DOHH2 (cell line): Measurements from ENCODE around the gene MPPED1.

Source experiments
- H3F3A ChIP-seq: fragments of 200-600 bp; sonication (generic), shearing (Covaris generic); 2 replicates; pipeline ENCODE4 v1.6.0; 2016; ENCODE audit warnings: antibody characterized with exemption, mild to moderate bottlenecking; ENCODE audit not compliant: control insufficient read depth, insufficient read depth
- H3K27ac ChIP-seq: fragments of 200-600 bp; sonication (generic); 2 replicates; pipeline ENCODE4 v1.5.1; 2014; ENCODE audit warnings: low read depth, mild to moderate bottlenecking, low read length, moderate library complexity
- H3K27me3 ChIP-seq: fragments of 200-600 bp; sonication (generic); 2 replicates; pipeline ENCODE4 v1.6.1; 2014; ENCODE audit warnings: mild to moderate bottlenecking, low read length, mixed read lengths; ENCODE audit not compliant: control insufficient read depth
- H3K36me3 ChIP-seq: fragments of 200-600 bp; sonication (generic); 2 replicates; pipeline ENCODE4 v1.6.1; 2014; ENCODE audit warnings: mild to moderate bottlenecking, low read length, moderate library complexity, mixed read lengths; ENCODE audit not compliant: control insufficient read depth
- H3K4me1 ChIP-seq: fragments of 200-600 bp; sonication (generic); 2 replicates; pipeline ENCODE4 v1.6.1; 2014; ENCODE audit warnings: mild to moderate bottlenecking, low read length, mixed read lengths; ENCODE audit not compliant: control insufficient read depth
- H3K4me2 ChIP-seq: fragments of 200-600 bp; sonication (generic); 2 replicates; pipeline ENCODE4 v1.6.0; 2014; ENCODE audit warnings: mild to moderate bottlenecking, low read length, moderate library complexity
- H3K4me3 ChIP-seq: fragments of 200-600 bp; sonication (generic); 2 replicates; pipeline ENCODE4 v1.5.1; 2014; ENCODE audit warnings: mild to moderate bottlenecking, low read length, mixed read lengths
- H3K79me2 ChIP-seq: fragments of 200-600 bp; sonication (generic); 2 replicates; pipeline ENCODE4 v1.6.1; 2014; ENCODE audit warnings: mild to moderate bottlenecking, low read length, mixed read lengths; ENCODE audit not compliant: control insufficient read depth
- H3K9me2 ChIP-seq: fragments of 200-600 bp; sonication (generic); replicated peaks from 2 replicates; pipeline ENCODE4 v1.6.1; 2014; ENCODE audit warnings: mild to moderate bottlenecking, low read length, mixed read lengths; ENCODE audit not compliant: control insufficient read depth
- H3K9me3 ChIP-seq: fragments of 200-600 bp; sonication (generic); 2 replicates; pipeline ENCODE4 v1.6.1; 2014; ENCODE audit warnings: antibody characterized with exemption, low read length, mixed read lengths; ENCODE audit not compliant: control insufficient read depth, insufficient read depth
- H4K20me1 ChIP-seq: fragments of 200-600 bp; sonication (generic); 2 replicates; pipeline ENCODE4 v1.6.0; 2014; ENCODE audit warnings: low read depth, mild to moderate bottlenecking, antibody characterized with exemption, low read length, moderate library complexity; ENCODE audit not compliant: control insufficient read depth, insufficient read depth
- CTCF ChIP-seq: fragments of 200-600 bp; sonication (generic); IDR thresholded peaks from one replicate; pipeline ENCODE4 v1.5.1; 2014; ENCODE audit warnings: antibody characterized with exemption, mild to moderate bottlenecking, low read depth, low read length; ENCODE audit not compliant: poor library complexity, severe bottlenecking
- EZH2phosphoT487 ChIP-seq: fragments of 200-600 bp; sonication (generic); IDR thresholded peaks from 2 replicates; pipeline ENCODE4 v1.6.1; 2017; ENCODE audit warnings: borderline replicate concordance, mild to moderate bottlenecking, antibody characterized with exemption, low read length, moderate library complexity, mixed read lengths

The MPPED1 gene

GRCh38 chr22:43539572-43540528 lies 128.0 kb downstream of the MPPED1 start:
- no peak for TF ChIP-seq CTCF
- Histone ChIP-seq H4K20me1 (no peaks in the 10 kb centered on the region), H3K36me3 (no peaks in the 10 kb centered on the region), H3K27me3 (no peaks in the 10 kb centered on the region), H3K4me2 (no peak overlapping the region), H3K9me2 (no peaks in the 10 kb centered on the region), H3K4me1 (no peaks in the 10 kb centered on the region), H3K9me3 (no peaks in the 10 kb centered on the region), H3K4me3 (no peak overlapping the region), H3F3A (no peaks in the 10 kb centered on the region), H3K27ac (no peak overlapping the region), H3K79me2 (no peaks in the 10 kb centered on the region)

- no peak overlapping the region for H3K4me2 ChIP-seq
- H3F3A ChIP-seq = no peaks in the 10 kb centered on the region
- H3K79me2 ChIP-seq = no peaks in the 10 kb centered on the region
- no peaks in the 10 kb centered on the region for H3K36me3 ChIP-seq
- no peak overlapping the region for H3K4me3 ChIP-seq
- no peaks in the 10 kb centered on the region for H3K9me3 ChIP-seq
- no peaks in the 10 kb centered on the region for H3K4me1 ChIP-seq
- H3K9me2 ChIP-seq = no peaks in the 10 kb centered on the region
- no peak overlapping the region for H3K27ac ChIP-seq
- H4K20me1 ChIP-seq = no peaks in the 10 kb centered on the region
- H3K27me3 ChIP-seq = no peaks in the 10 kb centered on the region
- no peak for TF ChIP-seq EZH2phosphoT487
- no peak for TF ChIP-seq CTCF
Measured at GRCh38 chr22:43540529-43540923, 128.7 kb downstream of the MPPED1 start.

- H3K36me3 ChIP-seq = no peaks in the 10 kb centered on the region
- H3K9me2 ChIP-seq = no peaks in the 10 kb centered on the region
- no peaks in the 10 kb centered on the region for H3F3A ChIP-seq
- H3K79me2 ChIP-seq = no peaks in the 10 kb centered on the region
- no peak overlapping the region for H3K4me3 ChIP-seq
- H3K4me1 ChIP-seq = no peaks in the 10 kb centered on the region
- H3K27me3 ChIP-seq = no peaks in the 10 kb centered on the region
- H3K9me3 ChIP-seq = no peaks in the 10 kb centered on the region
- H3K27ac ChIP-seq = no peak overlapping the region
- no peak overlapping the region for H3K4me2 ChIP-seq
- no peaks in the 10 kb centered on the region for H4K20me1 ChIP-seq
- no peak for TF ChIP-seq CTCF
- TF ChIP-seq EZH2phosphoT487 = no peak
Measured at GRCh38 chr22:43541022-43541421, 129.2 kb downstream of the MPPED1 start.
